Fibroblast of lung (primary cell): Measurements from ENCODE around the gene NUP214. TPM values are rescaled to one million over a fixed set of nuclear protein-coding genes. Genes with fewer than 3 reads are reported as not detected.

Experiments
- DNase-seq, 2 donors: peaks; one replicate each; pipeline versions ENCODE4 v3.0.0 to v3.0.0-alpha.2; 2010; ENCODE audit warnings: low read depth in 2 of 2
- H2AFZ ChIP-seq: 2 replicates; pipeline ENCODE4 v1.5.1; 2012; ENCODE audit warnings: low read length, control low read depth, inconsistent platforms
- H3K27ac ChIP-seq: 2 replicates; pipeline ENCODE4 v1.5.1; 2011; ENCODE audit warnings: low read length, control low read depth; ENCODE audit not compliant: insufficient read depth
- H3K27me3 ChIP-seq: 2 replicates; pipeline ENCODE4 v1.5.1; 2011; ENCODE audit warnings: mild to moderate bottlenecking, low read length; ENCODE audit not compliant: control insufficient read depth, insufficient read depth
- H3K36me3 ChIP-seq: 2 replicates; pipeline ENCODE4 v1.5.1; 2011; ENCODE audit warnings: low read length; ENCODE audit not compliant: control insufficient read depth, insufficient read depth
- H3K4me1 ChIP-seq: 2 replicates; pipeline ENCODE4 v1.5.1; 2011; ENCODE audit warnings: low read length; ENCODE audit not compliant: control insufficient read depth, insufficient read depth; ENCODE audit errors: extremely low read depth
- H3K4me2 ChIP-seq: 2 replicates; pipeline ENCODE4 v1.5.1; 2011; ENCODE audit warnings: low read length, control low read depth; ENCODE audit not compliant: insufficient read depth; ENCODE audit errors: extremely low read depth
- H3K4me3 ChIP-seq, 4 experiments: fragments of 200-600 bp in 1 of 4; sonication (generic) in 1 of 4; replicated peaks in 1 of 4; 2 replicates each; pipeline ENCODE4 v1.5.1; 2011 to 2016; ENCODE audit warnings: low read length in 4 of 4, low read depth in 3 of 4, mild to moderate bottlenecking in 3 of 4, control low read depth in 2 of 4, inconsistent platforms in 1 of 4, mixed read lengths in 1 of 4; ENCODE audit not compliant: insufficient read depth in 1 of 4; ENCODE audit errors: control extremely low read depth in 1 of 4
- H3K79me2 ChIP-seq: 2 replicates; pipeline ENCODE4 v1.5.1; 2012; ENCODE audit warnings: mild to moderate bottlenecking, low read length, inconsistent platforms; ENCODE audit not compliant: control insufficient read depth, insufficient read depth
- H3K9ac ChIP-seq: 2 replicates; pipeline ENCODE4 v1.5.1; 2011; ENCODE audit warnings: mild to moderate bottlenecking, low read length, control low read depth; ENCODE audit not compliant: insufficient read depth
- H3K9me3 ChIP-seq: 2 replicates; pipeline ENCODE4 v1.5.1; 2012; ENCODE audit warnings: low read depth, low read length; ENCODE audit not compliant: control insufficient read depth, insufficient read depth
- H4K20me1 ChIP-seq: 2 replicates; pipeline ENCODE4 v1.5.1; 2011; ENCODE audit warnings: low read length; ENCODE audit not compliant: control insufficient read depth, insufficient read depth; ENCODE audit errors: extremely low read depth
- CTCF ChIP-seq, 2 donors: IDR thresholded peaks in 1 of 2; conservative IDR thresholded peaks in 1 of 2; 1 replicate in 1 of 2; 2 replicates in 1 of 2; pipeline ENCODE4 v1.5.1; 2011 to 2012; ENCODE audit warnings: low read length in 2 of 2, control low read depth in 1 of 2, inconsistent platforms in 1 of 2, low read depth in 1 of 2, mild to moderate bottlenecking in 1 of 2
- EZH2 ChIP-seq: IDR thresholded peaks from 2 replicates; pipeline ENCODE4 v1.5.1; 2012; ENCODE audit warnings: low read length, control low read depth, mild to moderate bottlenecking; ENCODE audit errors: missing control alignments
- polyA plus RNA-seq, 2 donors: library from polyadenylated mRNA; depleted of rRNA in 1 of 2; stranded (reverse) in 1 of 2; unstranded in 1 of 2; fragments of >200 nt; gene quantifications; 2 replicates each; pipeline ENCODE4 v1.2.1, GENCODE V29; 2011 to 2012; ENCODE audit warnings: missing spikeins in 1 of 2
- total RNA-seq: library from RNA; depleted of rRNA; stranded (reverse); fragments of >200 nt; gene quantifications from 2 replicates; pipeline ENCODE4 v1.2.1, GENCODE V29; 2014

The NUP214 gene
- total and polyA plus RNA-seq, 2 donors (not counting 1 experiment from before 2014, with no cell fraction given): 5.0 to 12.2 TPM

GRCh38 chr9:131140550-131140949 is 15.2 kb downstream of the NUP214 start:
- no peaks in the 10 kb centered on the region for H3K79me2 ChIP-seq
- H4K20me1 ChIP-seq: no peaks in the 10 kb centered on the region
- no peak for TF ChIP-seq CTCF (conservative IDR thresholded peaks at IDR 0.05 in 1 of 2, IDR thresholded peaks at IDR 0.05 in 1 of 2; ENCODE audit: low read depth in 1 of 2, low read length in 2 of 2)
- H2AFZ ChIP-seq: no peak overlapping the region
- no peak overlapping the region for H3K4me2 ChIP-seq
- H3K27me3 ChIP-seq: no peaks in the 10 kb centered on the region
- H3K4me1 ChIP-seq: no peaks in the 10 kb centered on the region
- H3K4me3 ChIP-seq: no peak overlapping the region
- H3K27ac ChIP-seq: no peak overlapping the region
- no peaks in the 10 kb centered on the region for H3K9me3 ChIP-seq
- no peak overlapping the region for H3K9ac ChIP-seq
- DNase-seq: no peak
- peaks cover 14% of the 10 kb centered on the region for H3K36me3 ChIP-seq

GRCh38 chr9:131142160-131142559 is 16.8 kb downstream of the NUP214 start:
- TF ChIP-seq CTCF (conservative IDR thresholded peaks at IDR 0.05 in 1 of 2, IDR thresholded peaks at IDR 0.05 in 1 of 2; ENCODE audit: low read depth in 1 of 2, low read length in 2 of 2) (no peak), EZH2 (no peak)
- Histone ChIP-seq H3K4me1 (no peaks in the 10 kb centered on the region), H4K20me1 (no peaks in the 10 kb centered on the region), H3K4me3 (no peak overlapping the region), H3K4me2 (no peak overlapping the region), H2AFZ (no peak overlapping the region), H3K27me3 (no peaks in the 10 kb centered on the region), H3K79me2 (no peaks in the 10 kb centered on the region), H3K36me3 (peaks cover 13% of the 10 kb centered on the region), H3K9ac (no peak overlapping the region), H3K27ac (no peak overlapping the region), H3K9me3 (no peaks in the 10 kb centered on the region)
- DNase-seq: no peak

GRCh38 chr9:131144201-131144600 is 18.8 kb downstream of the NUP214 start:
- H2AFZ ChIP-seq: no peak overlapping the region
- peaks cover 15% of the 10 kb centered on the region for H3K36me3 ChIP-seq
- H3K27ac ChIP-seq: no peak overlapping the region
- no peaks in the 10 kb centered on the region for H4K20me1 ChIP-seq
- no peak overlapping the region for H3K9ac ChIP-seq
- H3K4me1 ChIP-seq: no peaks in the 10 kb centered on the region
- no peaks in the 10 kb centered on the region for H3K9me3 ChIP-seq
- no peaks in the 10 kb centered on the region for H3K79me2 ChIP-seq
- no peak overlapping the region for H3K4me3 ChIP-seq
- DNase-seq: no peak
- TF ChIP-seq CTCF (conservative IDR thresholded peaks at IDR 0.05 in 1 of 2, IDR thresholded peaks at IDR 0.05 in 1 of 2; ENCODE audit: low read depth in 1 of 2, low read length in 2 of 2) (no peak), EZH2 (no peak)
- H3K4me2 ChIP-seq: no peak overlapping the region
- H3K27me3 ChIP-seq: no peaks in the 10 kb centered on the region
